SH-SY5Y (cell line): ENCODE measurements around the gene EHMT1.

ENCODE experiments used
- GATA2 ChIP-seq: IDR thresholded peaks from 2 replicates; pipeline ENCODE4 v1.6.1; 2011; ENCODE audit warnings: mild to moderate bottlenecking, low read depth, low read length
- GATA3 ChIP-seq: IDR thresholded peaks from 2 replicates; pipeline ENCODE4 v1.6.1; 2011; ENCODE audit warnings: low read depth, mild to moderate bottlenecking, low read length, moderate library complexity

GRCh38 chr9:137764171-137764671 lies 145.4 kb downstream of the EHMT1 start:
- TF ChIP-seq GATA2 (no peak), GATA3 (no peak)
